IPS-NIHi7 (cell line): Measurements from ENCODE around the gene WSCD2.

Experiments used
- DNase-seq: peaks from one replicate; pipeline ENCODE4 v3.0.0; 2012; ENCODE audit warnings: mixed read lengths; ENCODE audit errors: extremely low spot score

The WSCD2 gene

GRCh38 chr12:108157870-108158459 is 28.9 kb downstream of the WSCD2 start:
- no peak for DNase-seq

GRCh38 chr12:108162207-108162606 is 33.1 kb downstream of the WSCD2 start:
- no peak for DNase-seq

- DNase-seq, result no peak
These were observed 37.4 kb downstream of the WSCD2 start for GRCh38 chr12:108166505-108166904.

- no peak for DNase-seq
These were observed 38.9 kb downstream of the WSCD2 start for GRCh38 chr12:108167974-108168373.

GRCh38 chr12:108169708-108170107 is 40.6 kb downstream of the WSCD2 start:
- no peak for DNase-seq

GRCh38 chr12:108170164-108170563 is 41.1 kb downstream of the WSCD2 start:
- DNase-seq, result no peak

GRCh38 chr12:108172033-108172432 is 42.9 kb downstream of the WSCD2 start:
- DNase-seq, result no peak

GRCh38 chr12:108173160-108173559 is 44.1 kb downstream of the WSCD2 start:
- DNase-seq, result peak; percentile 56

- DNase-seq, result no peak
These were observed 44.8 kb downstream of the WSCD2 start for GRCh38 chr12:108173892-108174291.

GRCh38 chr12:108174641-108175040 is 45.6 kb downstream of the WSCD2 start:
- no peak for DNase-seq

- DNase-seq, result peak; percentile 35
These were observed 46.2 kb downstream of the WSCD2 start for GRCh38 chr12:108175310-108175709.

GRCh38 chr12:108176292-108176691 is 47.2 kb downstream of the WSCD2 start:
- DNase-seq, result no peak

- DNase-seq, result no peak
These were observed 48.0 kb downstream of the WSCD2 start for GRCh38 chr12:108177131-108177530.

GRCh38 chr12:108179305-108179704 is 50.2 kb downstream of the WSCD2 start:
- DNase-seq, result no peak

GRCh38 chr12:108180255-108181094 is 51.4 kb downstream of the WSCD2 start:
- no peak for DNase-seq

GRCh38 chr12:108181095-108181454 is 52.0 kb downstream of the WSCD2 start:
- DNase-seq, result no peak

GRCh38 chr12:108182096-108182495 is 53.0 kb downstream of the WSCD2 start:
- no peak for DNase-seq

- no peak for DNase-seq
These were observed 55.9 kb downstream of the WSCD2 start for GRCh38 chr12:108185002-108185401.

GRCh38 chr12:108187831-108188230 is 58.7 kb downstream of the WSCD2 start:
- DNase-seq, result no peak

- no peak for DNase-seq
These were observed 61.4 kb downstream of the WSCD2 start for GRCh38 chr12:108190529-108190928.

GRCh38 chr12:108191086-108191485 is 62.0 kb downstream of the WSCD2 start:
- DNase-seq, result no peak

GRCh38 chr12:108191938-108192337 is 62.9 kb downstream of the WSCD2 start:
- DNase-seq, result no peak

GRCh38 chr12:108193493-108193892 is 64.4 kb downstream of the WSCD2 start:
- no peak for DNase-seq
